ENCODE data around the gene NTM. TPM values are rescaled to one million over a fixed set of nuclear protein-coding genes. Genes with fewer than 3 reads are reported as not detected.

Gene NTM
- total RNA-seq, 3 donors from 2014 or later: not detected

- Mint-ChIP-seq H3K27me3 (ENCODE audit: low read depth) (no peaks in the 10 kb centered on the region), H3K4me1 (ENCODE audit: low read depth) (no peaks in the 10 kb centered on the region), H3K36me3 (ENCODE audit: insufficient read depth) (no peaks in the 10 kb centered on the region), H3K9me3 (peaks cover 6% of the 10 kb centered on the region), H3K4me3 (no peak overlapping the region)
- no peak for DNase-seq
- ATAC-seq: no peak
Observed at GRCh38 chr11:132174362-132175255, 804.2 kb downstream of the NTM start.

- Mint-ChIP-seq H3K9me3 (peaks cover 10% of the 10 kb centered on the region), H3K4me3 (no peak overlapping the region), H3K4me1 (ENCODE audit: low read depth) (no peaks in the 10 kb centered on the region), H3K27me3 (ENCODE audit: low read depth) (no peaks in the 10 kb centered on the region), H3K36me3 (ENCODE audit: insufficient read depth) (no peaks in the 10 kb centered on the region)
- ATAC-seq (no peak), DNase-seq (no peak)
Observed at GRCh38 chr11:132177106-132177505, 806.7 kb downstream of the NTM start.

GRCh38 chr11:132184079-132184478 is 813.7 kb downstream of the NTM start:
- Mint-ChIP-seq H3K9me3 (peaks cover 15% of the 10 kb centered on the region), H3K4me3 (no peak overlapping the region)

GRCh38 chr11:132185726-132186592 is 815.5 kb downstream of the NTM start:
- Mint-ChIP-seq H3K4me3 (no peak overlapping the region), H3K36me3 (ENCODE audit: insufficient read depth) (no peaks in the 10 kb centered on the region), H3K27me3 (ENCODE audit: low read depth) (no peaks in the 10 kb centered on the region), H3K9me3 (peaks cover 13% of the 10 kb centered on the region), H3K4me1 (ENCODE audit: low read depth) (no peaks in the 10 kb centered on the region)
- DNase-seq (no peak), ATAC-seq (no peak)

More at GRCh38 chr11:132184079-132184478, 813.7 kb downstream of the NTM start:
- DNase-seq: no peak
- H3K27me3 Mint-ChIP-seq (ENCODE audit: low read depth): no peaks in the 10 kb centered on the region
- H3K4me1 Mint-ChIP-seq (ENCODE audit: low read depth): no peaks in the 10 kb centered on the region
- no peaks in the 10 kb centered on the region for H3K36me3 Mint-ChIP-seq (ENCODE audit: insufficient read depth)
- no peak for ATAC-seq

GRCh38 chr11:132186699-132187098 is 816.3 kb downstream of the NTM start:
- peaks cover 10% of the 10 kb centered on the region for H3K9me3 Mint-ChIP-seq

GRCh38 chr11:132187386-132187785 is 817.0 kb downstream of the NTM start:
- Mint-ChIP-seq H3K4me1 (ENCODE audit: low read depth) (no peaks in the 10 kb centered on the region), H3K36me3 (ENCODE audit: insufficient read depth) (no peaks in the 10 kb centered on the region), H3K27me3 (ENCODE audit: low read depth) (no peaks in the 10 kb centered on the region), H3K9me3 (peaks cover 10% of the 10 kb centered on the region), H3K4me3 (no peak overlapping the region)
- ATAC-seq (no peak), DNase-seq (no peak)

More at GRCh38 chr11:132186699-132187098, 816.3 kb downstream of the NTM start:
- Mint-ChIP-seq H3K4me3 (no peak overlapping the region), H3K27me3 (ENCODE audit: low read depth) (no peaks in the 10 kb centered on the region), H3K36me3 (ENCODE audit: insufficient read depth) (no peaks in the 10 kb centered on the region), H3K4me1 (ENCODE audit: low read depth) (no peaks in the 10 kb centered on the region)
- no peak for DNase-seq
- ATAC-seq: no peak

- no peaks in the 10 kb centered on the region for H3K4me1 Mint-ChIP-seq (ENCODE audit: low read depth)
- H3K9me3 Mint-ChIP-seq: peaks cover 10% of the 10 kb centered on the region
- DNase-seq (no peak), ATAC-seq (no peak)
- H3K36me3 Mint-ChIP-seq (ENCODE audit: insufficient read depth): no peaks in the 10 kb centered on the region
- no peak overlapping the region for H3K4me3 Mint-ChIP-seq
- H3K27me3 Mint-ChIP-seq (ENCODE audit: low read depth): no peaks in the 10 kb centered on the region
Observed at GRCh38 chr11:132187814-132188213, 817.4 kb downstream of the NTM start.

GRCh38 chr11:132196928-132197327 is 826.5 kb downstream of the NTM start:
- no peak for ATAC-seq
- Mint-ChIP-seq H3K4me3 (no peak overlapping the region), H3K36me3 (ENCODE audit: insufficient read depth) (no peaks in the 10 kb centered on the region), H3K27me3 (ENCODE audit: low read depth) (peaks cover 3% of the 10 kb centered on the region), H3K4me1 (ENCODE audit: low read depth) (no peaks in the 10 kb centered on the region), H3K9me3 (peaks cover 15% of the 10 kb centered on the region)
- DNase-seq: no peak

GRCh38 chr11:132200353-132200936 is 830.0 kb downstream of the NTM start:
- no peak for ATAC-seq
- DNase-seq: no peak
- no peak overlapping the region for H3K4me3 Mint-ChIP-seq
- H3K27me3 Mint-ChIP-seq (ENCODE audit: low read depth): peaks cover 3% of the 10 kb centered on the region
- no peaks in the 10 kb centered on the region for H3K4me1 Mint-ChIP-seq (ENCODE audit: low read depth)
- no peaks in the 10 kb centered on the region for H3K36me3 Mint-ChIP-seq (ENCODE audit: insufficient read depth)
- H3K9me3 Mint-ChIP-seq: peaks cover 12% of the 10 kb centered on the region

GRCh38 chr11:132202621-132203020 is 832.2 kb downstream of the NTM start:
- Mint-ChIP-seq H3K27me3 (ENCODE audit: low read depth) (peaks cover 3% of the 10 kb centered on the region), H3K4me3 (no peak overlapping the region), H3K4me1 (ENCODE audit: low read depth) (no peaks in the 10 kb centered on the region), H3K36me3 (ENCODE audit: insufficient read depth) (no peaks in the 10 kb centered on the region), H3K9me3 (peaks cover 4% of the 10 kb centered on the region)
- no peak for ATAC-seq
- no peak for DNase-seq

GRCh38 chr11:132205006-132205405 is 834.6 kb downstream of the NTM start:
- H3K36me3 Mint-ChIP-seq (ENCODE audit: insufficient read depth): no peaks in the 10 kb centered on the region
- no peak overlapping the region for H3K4me3 Mint-ChIP-seq
- DNase-seq (no peak), ATAC-seq (no peak)
- H3K4me1 Mint-ChIP-seq (ENCODE audit: low read depth): no peaks in the 10 kb centered on the region
- no peaks in the 10 kb centered on the region for H3K9me3 Mint-ChIP-seq
- peaks cover 3% of the 10 kb centered on the region for H3K27me3 Mint-ChIP-seq (ENCODE audit: low read depth)

GRCh38 chr11:132205496-132205895 is 835.1 kb downstream of the NTM start:
- DNase-seq (no peak), ATAC-seq (no peak)
- Mint-ChIP-seq H3K36me3 (ENCODE audit: insufficient read depth) (no peaks in the 10 kb centered on the region), H3K4me1 (ENCODE audit: low read depth) (no peaks in the 10 kb centered on the region), H3K27me3 (ENCODE audit: low read depth) (peaks cover 3% of the 10 kb centered on the region), H3K4me3 (no peak overlapping the region), H3K9me3 (no peaks in the 10 kb centered on the region)

- ATAC-seq (no peak), DNase-seq (no peak)
- no peaks in the 10 kb centered on the region for H3K9me3 Mint-ChIP-seq
- no peak overlapping the region for H3K4me3 Mint-ChIP-seq
- H3K4me1 Mint-ChIP-seq (ENCODE audit: low read depth): no peaks in the 10 kb centered on the region
- no peaks in the 10 kb centered on the region for H3K36me3 Mint-ChIP-seq (ENCODE audit: insufficient read depth)
- no peaks in the 10 kb centered on the region for H3K27me3 Mint-ChIP-seq (ENCODE audit: low read depth)
Observed at GRCh38 chr11:132206993-132207392, 836.6 kb downstream of the NTM start.

GRCh38 chr11:132208477-132209055 is 838.2 kb downstream of the NTM start:
- no peaks in the 10 kb centered on the region for H3K4me1 Mint-ChIP-seq (ENCODE audit: low read depth)
- H3K27me3 Mint-ChIP-seq (ENCODE audit: low read depth): no peaks in the 10 kb centered on the region
- H3K9me3 Mint-ChIP-seq: no peaks in the 10 kb centered on the region
- ATAC-seq (no peak), DNase-seq (no peak)
- no peaks in the 10 kb centered on the region for H3K36me3 Mint-ChIP-seq (ENCODE audit: insufficient read depth)
- no peak overlapping the region for H3K4me3 Mint-ChIP-seq

Data from activated T-cell treated with anti-CD3 and anti-CD28 coated beads, Interleukin-2, amount 50 U/mL, for 4 hours (primary cell).